ENCODE results near the gene RPTOR.

The RPTOR gene

DNA sequence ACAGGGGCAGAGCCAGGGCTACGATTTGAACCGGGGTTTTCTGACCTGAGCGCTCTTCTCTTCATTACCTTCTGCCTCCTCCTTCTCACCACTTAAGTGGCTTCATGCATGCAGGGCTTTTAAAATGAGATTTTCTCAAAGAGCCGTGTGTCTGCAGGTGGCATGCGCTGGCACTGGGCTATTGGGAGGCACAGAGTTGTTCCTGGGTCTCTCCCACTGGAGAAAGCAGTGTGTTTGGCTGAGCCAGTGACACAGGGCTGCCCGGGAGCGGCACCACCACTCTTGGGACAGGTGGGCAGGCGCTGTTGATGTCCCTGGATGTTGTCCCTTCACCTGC, 228.2 kb downstream of the RPTOR start:
- no peak for DNase-seq

DNA sequence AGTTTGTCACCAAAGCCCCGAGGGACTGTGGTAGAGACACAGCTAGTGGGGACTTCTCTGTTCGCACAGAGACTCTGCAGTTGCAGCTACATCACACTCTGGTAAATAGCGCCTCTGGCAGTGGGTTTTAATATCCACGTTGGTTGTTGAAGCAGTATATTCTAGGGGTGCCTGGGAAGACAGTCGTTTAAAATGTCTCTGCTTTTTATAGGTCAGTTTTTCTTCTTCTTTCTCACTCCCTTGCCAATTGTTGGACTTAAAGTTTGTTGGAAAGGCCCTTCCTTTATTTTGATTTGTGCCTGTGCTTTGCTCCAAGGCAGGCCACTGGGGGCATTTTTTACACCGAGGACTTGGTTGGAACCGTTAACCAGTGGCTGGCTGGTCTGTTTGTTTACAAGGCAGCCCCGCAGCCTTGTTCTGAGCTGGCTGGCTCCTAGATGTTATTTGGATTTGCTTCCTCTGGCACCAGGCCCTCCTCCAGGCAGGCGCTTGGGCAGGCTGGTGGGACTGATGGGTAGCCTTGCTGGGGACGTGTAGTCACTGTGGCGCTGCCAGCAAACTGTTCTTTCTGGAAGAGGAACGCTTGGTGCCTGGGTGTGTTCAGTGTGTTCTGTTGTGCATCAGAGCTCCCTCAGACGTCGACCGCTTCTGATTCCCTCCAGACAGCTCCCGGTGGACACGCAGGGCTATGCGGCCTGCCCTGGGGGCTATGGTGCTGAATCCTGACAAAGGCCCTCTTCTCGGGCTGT, 228.8 kb downstream of the RPTOR start:
- DNase-seq, result no peak

DNA sequence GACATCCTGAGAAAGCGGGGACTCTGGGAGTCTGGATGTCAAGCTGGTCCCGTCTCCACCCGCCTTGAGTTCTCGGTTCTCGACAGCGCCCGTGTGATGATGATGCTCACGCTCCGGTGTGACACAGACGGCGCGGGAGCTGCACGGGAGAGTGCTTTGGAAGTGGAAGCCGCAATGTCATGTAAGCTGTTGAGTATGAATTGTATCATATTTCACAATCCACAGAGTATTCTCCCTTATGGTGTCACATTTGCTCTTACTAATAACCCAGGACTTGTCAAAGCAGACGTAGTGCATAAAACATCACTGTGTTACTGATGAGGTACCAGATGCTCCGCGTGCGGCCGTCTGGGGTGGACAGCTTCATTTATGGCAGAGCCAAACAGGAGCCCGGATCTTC, 229.5 kb downstream of the RPTOR start:
- no peak for DNase-seq

- DNase-seq, result no peak
Observed at GRCh38 chr17:80774643-80775281, 230.1 kb downstream of the RPTOR start.

GRCh38 chr17:80775863-80776262, 231.2 kb downstream of the RPTOR start:
- no peak for DNase-seq

- no peak for DNase-seq
Observed at GRCh38 chr17:80777274-80777673, 232.6 kb downstream of the RPTOR start.

- no peak for DNase-seq
Observed at GRCh38 chr17:80778716-80779115, 234.1 kb downstream of the RPTOR start.

DNA sequence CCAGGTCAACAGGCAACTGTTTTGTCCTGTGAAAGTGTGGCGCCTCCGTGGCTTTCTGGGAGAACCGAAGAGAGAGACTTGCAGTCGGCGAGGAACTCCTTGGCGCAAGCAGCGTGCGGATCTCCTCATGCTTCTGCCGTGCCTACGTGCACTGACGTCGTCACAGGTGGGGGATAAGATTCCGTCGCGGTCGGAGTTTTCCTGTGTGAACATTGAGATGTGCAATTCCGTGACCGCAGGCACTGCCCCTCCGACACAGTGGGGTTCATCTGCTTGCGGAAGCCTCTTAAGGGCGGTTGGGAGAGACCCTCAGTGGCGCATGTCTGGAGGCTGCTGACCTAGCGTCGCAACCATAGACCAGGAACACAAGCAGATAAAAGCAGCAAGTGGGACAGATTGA, 234.7 kb downstream of the RPTOR start:
- DNase-seq, result no peak

DNA sequence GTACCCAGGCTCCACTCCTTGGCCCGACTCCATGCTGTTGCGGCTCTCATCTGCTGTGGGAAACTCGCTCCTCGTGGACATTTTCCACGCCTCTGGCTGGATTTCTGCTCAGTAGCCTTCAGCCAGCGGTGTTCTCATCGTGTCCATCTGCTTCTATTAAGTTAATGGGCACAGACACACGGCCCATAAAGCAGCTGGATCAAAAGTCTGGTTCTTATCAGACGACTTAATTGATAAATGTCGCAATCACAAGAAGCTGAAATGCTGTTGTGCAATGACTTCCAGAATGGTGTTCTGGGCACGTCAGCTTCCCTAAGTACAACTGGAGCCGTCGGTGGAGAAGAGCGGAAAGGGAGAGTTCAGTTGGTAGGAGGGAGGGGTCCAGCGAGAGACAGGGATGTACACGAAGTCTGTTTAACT, 235.3 kb downstream of the RPTOR start:
- DNase-seq, result peak; percentile 41 to 59

- peak in 1 of 2 donors; percentile 2 for DNase-seq
Observed at GRCh38 chr17:80780381-80781198, 236.0 kb downstream of the RPTOR start.

DNA sequence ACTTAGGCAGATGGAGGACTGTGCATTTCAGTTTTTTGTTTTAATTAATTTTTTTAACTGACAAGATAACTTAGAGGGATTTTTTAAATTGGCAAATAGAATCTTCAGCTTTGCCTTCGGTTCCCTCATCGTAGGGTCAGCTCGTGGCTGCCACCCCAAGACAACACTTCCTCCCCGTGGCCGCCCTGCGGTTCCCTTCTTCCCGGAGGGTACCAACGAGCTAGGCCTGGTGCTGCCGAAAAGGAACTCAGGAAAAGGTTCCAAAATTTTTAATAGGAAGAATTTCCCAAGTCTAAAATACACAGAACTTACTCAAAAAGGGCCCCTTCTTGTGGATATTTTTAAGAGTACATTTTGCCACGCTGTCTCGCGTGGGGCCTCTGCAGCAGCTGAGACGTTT, 236.6 kb downstream of the RPTOR start:
- peak in 1 of 2 donors; percentile 50 for DNase-seq

- DNase-seq, result no peak
Observed at GRCh38 chr17:80781807-80782277, 237.2 kb downstream of the RPTOR start.

DNA sequence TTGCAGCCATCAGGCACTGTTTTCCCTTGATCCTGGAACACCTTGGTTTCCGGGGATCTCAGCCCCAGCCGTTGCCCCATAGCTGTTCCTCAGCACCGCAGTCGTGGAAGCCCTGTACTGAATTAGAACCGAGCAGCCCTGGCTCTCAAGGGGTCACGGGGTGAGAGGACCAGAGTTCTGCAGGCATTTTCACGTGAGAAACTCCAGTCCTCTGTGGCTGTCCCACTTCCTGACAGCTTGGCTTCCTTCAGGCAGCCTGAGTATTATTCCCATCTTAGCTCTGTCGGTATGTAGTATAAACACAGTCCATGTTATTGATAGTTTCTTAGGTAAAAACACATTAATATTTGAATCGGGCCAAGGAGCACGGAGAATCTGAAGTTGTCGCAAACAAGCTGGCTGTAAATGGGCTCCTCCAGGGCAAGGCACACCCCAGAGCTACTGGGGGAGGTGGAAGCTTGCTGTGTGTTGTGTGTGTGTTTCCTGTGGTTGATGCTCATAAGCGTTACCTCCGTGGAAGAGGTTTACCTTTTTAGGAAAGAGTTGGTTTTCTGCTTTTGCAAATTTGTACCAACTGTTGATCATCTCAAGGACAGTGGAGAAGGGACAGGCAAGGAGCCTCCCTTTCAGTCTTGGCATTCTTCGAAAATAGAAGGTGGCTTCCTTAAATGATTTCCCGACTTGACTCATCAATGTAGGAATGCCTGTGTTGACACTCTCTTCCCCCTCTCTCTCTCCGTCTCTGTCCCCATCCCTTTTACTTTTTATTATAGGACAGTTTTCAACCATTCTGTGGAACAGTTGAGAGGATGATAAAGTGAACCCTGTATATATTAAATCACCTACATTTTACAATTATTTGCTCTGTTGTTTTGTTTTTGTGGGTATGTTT, 238.1 kb downstream of the RPTOR start:
- DNase-seq, result no peak

DNA sequence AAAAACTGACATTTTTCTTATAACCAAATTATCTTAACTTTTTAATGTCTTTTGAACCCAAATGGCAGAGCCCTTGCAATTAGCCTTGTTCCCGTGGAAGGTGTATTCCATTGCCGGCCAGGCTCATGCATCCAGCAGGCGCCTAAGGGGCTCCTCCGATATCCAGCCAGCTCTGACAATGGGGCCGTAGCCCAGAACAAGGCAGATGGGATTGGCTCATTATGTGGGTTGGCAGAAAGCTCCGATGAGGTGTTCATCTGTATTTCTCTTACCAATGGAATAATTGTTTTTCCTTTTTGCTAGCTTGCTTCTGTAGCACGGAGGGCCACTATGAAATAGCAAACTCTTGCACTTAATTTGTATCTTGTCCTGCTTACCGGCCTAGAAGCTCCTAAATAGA, 238.8 kb downstream of the RPTOR start:
- DNase-seq, result no peak

DNA sequence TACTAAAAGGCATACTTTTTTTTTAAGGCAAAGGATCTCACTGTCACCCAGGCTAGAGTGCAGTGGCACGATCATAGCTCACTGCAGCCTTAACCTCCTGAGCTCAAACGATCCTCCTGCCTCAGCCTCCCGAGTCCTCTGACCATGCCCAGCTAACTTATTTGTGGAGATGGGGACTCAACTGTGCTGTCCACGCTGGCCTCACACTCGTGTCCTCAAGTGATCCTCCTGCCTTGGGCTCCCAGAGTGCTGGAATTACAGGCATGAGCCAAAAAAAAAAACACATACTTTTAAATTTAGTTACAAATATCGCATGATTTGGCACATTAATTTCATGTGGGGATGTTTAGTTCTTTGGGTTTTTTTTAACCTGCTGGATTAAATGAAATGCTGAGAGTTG, 239.3 kb downstream of the RPTOR start:
- no peak for DNase-seq

GRCh38 chr17:80785477-80786178, 241.0 kb downstream of the RPTOR start:
- no peak for DNase-seq

DNA sequence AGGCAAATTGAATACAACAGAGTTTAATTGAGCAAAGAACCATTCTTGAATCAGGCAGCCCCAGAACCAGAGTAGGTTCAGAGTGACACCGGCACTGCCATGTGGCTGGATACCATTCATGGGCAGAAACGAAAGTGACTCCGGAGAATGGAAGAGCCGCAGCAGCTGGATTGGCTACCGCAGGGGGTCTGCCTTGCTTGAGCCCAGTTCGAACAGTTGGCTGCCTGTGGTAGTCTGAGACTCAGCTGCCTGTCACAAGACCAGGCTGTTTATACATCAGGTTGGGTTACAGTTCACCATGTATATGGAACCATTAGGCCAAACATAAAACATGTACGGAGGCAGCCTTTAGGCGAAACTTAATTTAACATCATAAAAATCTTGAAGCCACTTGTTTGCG, 241.8 kb downstream of the RPTOR start:
- no peak for DNase-seq

GRCh38 chr17:80786887-80787286, 242.2 kb downstream of the RPTOR start:
- no peak for DNase-seq

DNA sequence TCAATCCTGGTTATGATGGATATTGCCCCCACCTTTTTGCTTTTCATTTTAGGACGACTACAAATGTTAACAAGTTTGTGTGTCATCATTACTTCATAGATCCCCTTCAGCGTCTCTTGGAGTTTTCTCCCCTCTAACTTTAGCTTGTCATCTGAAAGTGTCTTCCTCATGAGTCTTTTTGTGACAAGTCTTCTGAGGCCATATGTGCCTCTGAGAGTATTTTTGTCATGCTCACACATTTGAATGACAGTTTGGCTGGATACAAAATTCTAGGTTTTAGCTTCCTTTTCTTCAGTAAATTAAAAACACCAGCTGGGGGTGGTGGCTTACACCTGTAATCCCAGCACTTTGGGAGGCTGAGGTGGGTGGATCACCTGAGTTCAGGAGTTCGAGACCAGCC, 243.2 kb downstream of the RPTOR start:
- no peak for DNase-seq

DNA sequence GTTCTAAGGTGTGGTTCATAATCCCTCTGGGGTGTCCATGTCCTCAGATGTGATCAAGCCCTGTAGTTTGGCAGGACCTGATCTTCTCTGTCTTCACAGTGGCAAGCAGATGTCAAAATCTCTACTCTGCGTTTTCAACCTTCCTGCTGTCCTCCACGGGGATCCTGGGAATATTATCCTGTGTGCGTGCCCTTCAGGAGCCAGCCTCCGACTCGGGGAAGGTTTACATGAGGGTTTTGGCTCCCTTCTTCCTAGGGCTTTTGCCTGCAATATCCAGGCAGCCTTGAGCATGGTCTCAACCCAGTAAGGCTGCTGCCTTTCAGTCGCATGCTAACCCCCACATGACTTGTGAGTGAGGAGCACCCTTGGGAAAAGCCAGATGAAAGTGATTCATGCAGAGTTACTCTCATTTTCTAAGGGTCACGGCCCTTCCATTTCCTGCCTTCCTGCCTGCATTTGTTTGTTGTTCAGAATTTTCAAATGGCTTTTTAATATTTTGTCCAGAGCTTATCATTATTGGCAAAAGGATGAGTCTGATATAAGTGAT, 244.8 kb downstream of the RPTOR start:
- no peak for DNase-seq

GRCh38 chr17:80790021-80790765, 245.6 kb downstream of the RPTOR start:
- DNase-seq, result no peak

Data from inflammatory macrophage treated with lipopolysaccharide for 1 hour (primary cell).